Fibroblast of the aortic adventitia (primary cell): ENCODE data around the gene WDR37. TPM values are rescaled to one million over a fixed set of nuclear protein-coding genes. Genes with fewer than 3 reads are reported as not detected.
"Not testable (repeated sequence)": the region's sequence is repeated elsewhere in the genome, so short reads cannot be mapped to it uniquely, and the experiment has no call there.

Experiments used
- DNase-seq: peaks from one replicate; pipeline ENCODE4 v3.0.0-alpha.2; 2010; ENCODE audit warnings: low read depth
- H3K4me3 ChIP-seq: 2 replicates; pipeline ENCODE4 v1.5.1; 2011; ENCODE audit warnings: low read depth, mild to moderate bottlenecking, control low read depth, low read length, moderate library complexity
- CTCF ChIP-seq: IDR thresholded peaks from 2 replicates; pipeline ENCODE4 v1.5.1; 2011; ENCODE audit warnings: mild to moderate bottlenecking, low read length, control low read depth, inconsistent platforms; ENCODE audit not compliant: insufficient read depth
- total RNA-seq: library from RNA; depleted of rRNA; stranded (reverse); fragments of >200 nt; gene quantifications from 2 replicates; pipeline ENCODE4 v1.2.3, GENCODE V29; 2012; ENCODE audit warnings: low replicate concordance

WDR37 gene
- total RNA-seq, 1 donor: 17.0 TPM

GRCh38 chr10:1157615-1157933, 101.4 kb downstream of the WDR37 start:
- no peak for TF ChIP-seq CTCF
- H3K4me3 ChIP-seq: no peak overlapping the region
- no peak for DNase-seq

- no peak for DNase-seq
- no peak overlapping the region for H3K4me3 ChIP-seq
- TF ChIP-seq CTCF: no peak
Measured at GRCh38 chr10:1158066-1158465, 101.9 kb downstream of the WDR37 start.

GRCh38 chr10:1158536-1158935, 102.4 kb downstream of the WDR37 start:
- not testable (repeated sequence) for DNase-seq, H3K4me3 ChIP-seq

GRCh38 chr10:1159131-1160061, 103.2 kb downstream of the WDR37 start:
- no peak for TF ChIP-seq CTCF
- no peak for DNase-seq
- H3K4me3 ChIP-seq: no peak overlapping the region

- no peak for DNase-seq
- TF ChIP-seq CTCF: no peak
- no peak overlapping the region for H3K4me3 ChIP-seq
Measured at GRCh38 chr10:1160561-1161314, 104.6 kb downstream of the WDR37 start.

GRCh38 chr10:1161315-1161673, 105.1 kb downstream of the WDR37 start:
- not testable (repeated sequence) for DNase-seq

GRCh38 chr10:1162481-1163203, 106.5 kb downstream of the WDR37 start:
- no peak overlapping the region for H3K4me3 ChIP-seq
- DNase-seq: no peak
- TF ChIP-seq CTCF: no peak

More at GRCh38 chr10:1161315-1161673, 105.1 kb downstream of the WDR37 start:
- not testable (repeated sequence) for H3K4me3 ChIP-seq
